IPS DF 4.7 (cell line): ENCODE results near the gene WWOX.

Source experiments
- DNase-seq: peaks from one replicate; pipeline ENCODE4 v3.0.0-alpha.2; 2013; ENCODE audit warnings: low spot score; ENCODE audit errors: extremely low read depth

WWOX gene

GRCh38 chr16:78348068-78348467 lies 248.6 kb downstream of the WWOX start:
- DNase-seq: no peak

GRCh38 chr16:78348886-78349285 lies 249.4 kb downstream of the WWOX start:
- no peak for DNase-seq

- no peak for DNase-seq
These were observed 252.7 kb downstream of the WWOX start for GRCh38 chr16:78352184-78352583.

- DNase-seq: no peak
These were observed 254.3 kb downstream of the WWOX start for GRCh38 chr16:78353640-78354275.

- DNase-seq: no peak
These were observed 263.2 kb downstream of the WWOX start for GRCh38 chr16:78362524-78363135.

GRCh38 chr16:78363843-78364555 lies 264.5 kb downstream of the WWOX start:
- no peak for DNase-seq

- no peak for DNase-seq
These were observed 265.1 kb downstream of the WWOX start for GRCh38 chr16:78364556-78364880.

GRCh38 chr16:78365366-78365765 lies 265.9 kb downstream of the WWOX start:
- DNase-seq: no peak

GRCh38 chr16:78368121-78369102 lies 269.0 kb downstream of the WWOX start:
- DNase-seq: no peak

- no peak for DNase-seq
These were observed 272.8 kb downstream of the WWOX start for GRCh38 chr16:78372277-78372676.

GRCh38 chr16:78375055-78375679 lies 275.7 kb downstream of the WWOX start:
- DNase-seq: no peak

- DNase-seq: no peak
These were observed 277.0 kb downstream of the WWOX start for GRCh38 chr16:78376452-78376851.

GRCh38 chr16:78377312-78377711 lies 277.9 kb downstream of the WWOX start:
- DNase-seq: no peak

- DNase-seq: no peak
These were observed 281.6 kb downstream of the WWOX start for GRCh38 chr16:78381060-78381459.

- no peak for DNase-seq
These were observed 283.7 kb downstream of the WWOX start for GRCh38 chr16:78383118-78383517.

- no peak for DNase-seq
These were observed 285.8 kb downstream of the WWOX start for GRCh38 chr16:78385086-78385805.

- DNase-seq: no peak
These were observed 287.3 kb downstream of the WWOX start for GRCh38 chr16:78386557-78387324.

GRCh38 chr16:78389009-78389498 lies 289.6 kb downstream of the WWOX start:
- no peak for DNase-seq

- no peak for DNase-seq
These were observed 290.6 kb downstream of the WWOX start for GRCh38 chr16:78390092-78390491.
